HepG2 (cell line): ENCODE results near the gene GH2. TPM values are rescaled to one million over a fixed set of nuclear protein-coding genes. Genes with fewer than 3 reads are reported as not detected.

Experiments used
- AKNA ChIP-seq: sonication (generic); formaldehyde crosslinking; IDR thresholded peaks from 2 replicates; pipeline ENCODE4 v1.4.0; 2020; ENCODE audit warnings: missing genetic modification reagents, borderline replicate concordance
- BRCA1 ChIP-seq: sonication (generic); formaldehyde crosslinking; IDR thresholded peaks from 2 replicates; pipeline ENCODE4 v1.4.0; 2020; ENCODE audit warnings: missing genetic modification reagents
- CHCHD3 ChIP-seq: sonication (generic); formaldehyde crosslinking; IDR thresholded peaks from 2 replicates; pipeline ENCODE4 v1.8.0; 2022; ENCODE audit warnings: mild to moderate bottlenecking, missing genetic modification reagents, moderate library complexity
- DPF2 ChIP-seq: sonication (generic); formaldehyde crosslinking; IDR thresholded peaks from 2 replicates; pipeline ENCODE4 v1.4.0; 2020; ENCODE audit warnings: mild to moderate bottlenecking, low read depth, missing genetic modification reagents, borderline replicate concordance
- FOXK1 ChIP-seq: sonication (generic); formaldehyde crosslinking; IDR thresholded peaks from 2 replicates; pipeline ENCODE4 v1.4.0; 2020; ENCODE audit warnings: low read depth, missing genetic modification reagents, borderline replicate concordance
- FOXP1 ChIP-seq, 2 experiments: fragments of 450-650 bp in 1 of 2; IDR thresholded peaks; 2 replicates each; pipeline ENCODE4 v1.6.1; 2017 to 2018; ENCODE audit warnings: antibody characterized with exemption in 1 of 2
- HNRNPUL1 ChIP-seq: fragments of 200-400 bp; formaldehyde crosslinking; IDR thresholded peaks from 2 replicates; pipeline ENCODE4 v1.6.1; 2017; ENCODE audit warnings: low read depth, mild to moderate bottlenecking, low read length, moderate library complexity
- KAT8 ChIP-seq: IDR thresholded peaks from 2 replicates; pipeline ENCODE4 v1.6.1; 2016; ENCODE audit warnings: missing genetic modification reagents, missing compliant biosample characterization
- MED1 ChIP-seq: sonication (generic); formaldehyde crosslinking; IDR thresholded peaks from 2 replicates; pipeline ENCODE4 v1.4.0; 2020; ENCODE audit warnings: missing genetic modification reagents
- MED8 ChIP-seq: sonication (generic); formaldehyde crosslinking; IDR thresholded peaks from 2 replicates; pipeline ENCODE4 v1.8.1; 2023; ENCODE audit warnings: mild to moderate bottlenecking, missing genetic modification reagents; ENCODE audit not compliant: insufficient replicate concordance
- RCOR2 ChIP-seq: IDR thresholded peaks from 2 replicates; pipeline ENCODE4 v1.6.1; 2016; ENCODE audit warnings: missing biosample characterization, missing genetic modification reagents
- SNAI1 ChIP-seq: sonication (generic); formaldehyde crosslinking; IDR thresholded peaks from 2 replicates; pipeline ENCODE4 v1.5.0; 2020; ENCODE audit warnings: mild to moderate bottlenecking, missing genetic modification reagents, borderline replicate concordance
- SOX5 ChIP-seq: IDR thresholded peaks from 2 replicates; pipeline ENCODE4 v1.6.1; 2016; ENCODE audit warnings: borderline replicate concordance
- U2AF2 ChIP-seq: fragments of 200-400 bp; formaldehyde crosslinking; IDR thresholded peaks from 2 replicates; pipeline ENCODE4 v1.6.1; 2017; ENCODE audit warnings: low read depth, mild to moderate bottlenecking, low read length
- ZBTB21 ChIP-seq: sonication (generic); formaldehyde crosslinking; IDR thresholded peaks from 2 replicates; pipeline ENCODE4 v1.4.0; 2020; ENCODE audit warnings: missing genetic modification reagents
- ZBTB49 ChIP-seq: sonication (generic); formaldehyde crosslinking; IDR thresholded peaks from 2 replicates; pipeline ENCODE4 v1.4.0; 2020; ENCODE audit warnings: missing genetic modification reagents, borderline replicate concordance
- ZNF121 ChIP-seq: sonication (generic); formaldehyde crosslinking; IDR thresholded peaks from 2 replicates; pipeline ENCODE4 v1.5.0; 2020; ENCODE audit warnings: mild to moderate bottlenecking, missing genetic modification reagents
- ZNF333 ChIP-seq: sonication (generic); formaldehyde crosslinking; IDR thresholded peaks from 2 replicates; pipeline ENCODE4 v1.4.0; 2020; ENCODE audit warnings: mild to moderate bottlenecking, missing genetic modification reagents, borderline replicate concordance
- ZNF564 ChIP-seq: sonication (generic); formaldehyde crosslinking; IDR thresholded peaks from 2 replicates; pipeline ENCODE4 v1.8.1; 2023; ENCODE audit warnings: mild to moderate bottlenecking, missing genetic modification reagents
- ZNF709 ChIP-seq: sonication (generic); formaldehyde crosslinking; IDR thresholded peaks from 2 replicates; pipeline ENCODE4 v1.5.0; 2020; ENCODE audit warnings: mild to moderate bottlenecking, missing genetic modification reagents
- ZNF710 ChIP-seq: sonication (generic); formaldehyde crosslinking; IDR thresholded peaks from 2 replicates; pipeline ENCODE4 v1.5.0; 2020; ENCODE audit warnings: mild to moderate bottlenecking, missing genetic modification reagents, borderline replicate concordance
- ZNF850 ChIP-seq: sonication (generic); formaldehyde crosslinking; conservative IDR thresholded peaks from 2 replicates; pipeline ENCODE4 v1.9.0; 2021; ENCODE audit warnings: mild to moderate bottlenecking, missing genetic modification reagents
- ZSCAN31 ChIP-seq: sonication (generic); formaldehyde crosslinking; IDR thresholded peaks from 2 replicates; pipeline ENCODE4 v1.5.0; 2020; ENCODE audit warnings: low read depth, mild to moderate bottlenecking, missing genetic modification reagents
- polyA plus RNA-seq, 8 experiments: library from polyadenylated mRNA; depleted of rRNA in 3 of 8; stranded (reverse) in 7 of 8; unstranded in 1 of 8; fragments of >200 nt; fragmentation: Illumina TruSeq in 4 of 8; extraction: Trizol in 4 of 8; gene quantifications; 2 replicates each; pipeline versions ENCODE4 v1.2.1 to v1.2.3, GENCODE V29; 2011 to 2016; ENCODE audit warnings: low read depth in 4 of 8, missing spikeins in 1 of 8, mixed read lengths in 1 of 8; ENCODE audit not compliant: insufficient read depth in 1 of 8
- total RNA-seq, 5 experiments: library from RNA; depleted of rRNA; stranded (reverse); fragments of >200 nt; fragmentation: Illumina TruSeq; extraction: Trizol; gene quantifications; 2 replicates each; pipeline ENCODE4 v1.2.3, GENCODE V29; 2016; ENCODE audit warnings: low read depth in 1 of 5

The GH2 gene
- total and polyA plus RNA-seq, 2 of the 13 experiments (the other 11 are each of a cell fraction or from before 2014, with no cell fraction given) = not detected

- TF ChIP-seq ZNF710 (CRISPR knock-in tag) (peak; percentile 49; the same call in 1 of the 2 replicates), ZBTB49 (no peak), DPF2 (CRISPR knock-in tag) (peak; percentile 71; the same call in 1 of the 2 replicates), U2AF2 (no peak), FOXP1 (IDR thresholded peaks at IDR 0.05) (no peak), FOXP1 (CRISPR knock-in tag; IDR thresholded peaks at IDR 0.05) (peak; percentile 10; the same call in 1 of the 2 replicates), ZSCAN31 (CRISPR knock-in tag) (no peak), ZNF709 (CRISPR knock-in tag) (no peak), KAT8 (CRISPR knock-in tag) (peak; percentile 40; the same call in 1 of the 2 replicates), RCOR2 (CRISPR knock-in tag) (peak; percentile 60; the same call in 1 of the 2 replicates), SOX5 (CRISPR knock-in tag) (0 out of 2 replicates have a peak, but pooled peaks have one; percentile 27), MED8 (CRISPR knock-in tag) (no peak), FOXK1 (no peak), AKNA (CRISPR knock-in tag) (no peak), SNAI1 (CRISPR knock-in tag) (no peak), CHCHD3 (no peak), BRCA1 (no peak; the same call in 1 of the 2 replicates), ZNF121 (no peak), HNRNPUL1 (no peak), ZBTB21 (no peak), ZNF333 (CRISPR knock-in tag) (no peak), ZNF850 (no peak), MED1 (CRISPR knock-in tag) (peak; percentile 64), ZNF564 (CRISPR knock-in tag) (no peak)
Measured at GRCh38 chr17:63854709-63855108, 27.0 kb downstream of the GH2 start (continued).
